ENCODE results near the gene NEAT1. TPM values are rescaled to one million over a fixed set of nuclear protein-coding genes. Genes with fewer than 3 reads are reported as not detected.
A peak's percentile ranks its signal among the peaks of the same experiment; 100 is the strongest.
"Not testable (repeated sequence)": the region's sequence is repeated elsewhere in the genome, so short reads cannot be mapped to it uniquely, and the experiment has no call there.

NEAT1 gene
- total RNA-seq, 2 donors from 2014 or later: 376 to 539 TPM

- TF ChIP-seq POLR2A (IDR thresholded peaks at IDR 0.05): no peak
- TF ChIP-seq, protein P1, sequence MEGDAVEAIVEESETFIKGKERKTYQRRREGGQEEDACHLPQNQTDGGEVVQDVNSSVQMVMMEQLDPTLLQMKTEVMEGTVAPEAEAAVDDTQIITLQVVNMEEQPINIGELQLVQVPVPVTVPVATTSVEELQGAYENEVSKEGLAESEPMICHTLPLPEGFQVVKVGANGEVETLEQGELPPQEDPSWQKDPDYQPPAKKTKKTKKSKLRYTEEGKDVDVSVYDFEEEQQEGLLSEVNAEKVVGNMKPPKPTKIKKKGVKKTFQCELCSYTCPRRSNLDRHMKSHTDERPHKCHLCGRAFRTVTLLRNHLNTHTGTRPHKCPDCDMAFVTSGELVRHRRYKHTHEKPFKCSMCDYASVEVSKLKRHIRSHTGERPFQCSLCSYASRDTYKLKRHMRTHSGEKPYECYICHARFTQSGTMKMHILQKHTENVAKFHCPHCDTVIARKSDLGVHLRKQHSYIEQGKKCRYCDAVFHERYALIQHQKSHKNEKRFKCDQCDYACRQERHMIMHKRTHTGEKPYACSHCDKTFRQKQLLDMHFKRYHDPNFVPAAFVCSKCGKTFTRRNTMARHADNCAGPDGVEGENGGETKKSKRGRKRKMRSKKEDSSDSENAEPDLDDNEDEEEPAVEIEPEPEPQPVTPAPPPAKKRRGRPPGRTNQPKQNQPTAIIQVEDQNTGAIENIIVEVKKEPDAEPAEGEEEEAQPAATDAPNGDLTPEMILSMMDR (IDR thresholded peaks at IDR 0.05): no peak
- intact Hi-C loops (cut with DNase I): no loop called here
- no peak overlapping the region for H3K4me3 ChIP-seq
- no peaks in the 10 kb centered on the region for H3K9me3 ChIP-seq
- ATAC-seq (no peak), DNase-seq (no peak)
- H3K4me1 ChIP-seq: peaks cover 10% of the 10 kb centered on the region
- peak overlapping the region in 2 of 4 donors; percentile 12 to 74 for H3K27ac ChIP-seq
- no peaks in the 10 kb centered on the region for H3K36me3 ChIP-seq (replicated peaks in 1 of 2; ENCODE audit: insufficient read depth in 1 of 2, low read depth in 2 of 2)
- no peaks in the 10 kb centered on the region for H3K27me3 ChIP-seq
- 68 to 80% methylated on average over 10 of the region's 10 CpGs for WGBS, 2 donors
Measured at GRCh38 chr11:65454311-65454695, 31.7 kb downstream of the NEAT1 start.

- Histone ChIP-seq H3K9me3 (no peaks in the 10 kb centered on the region), H3K27me3 (no peaks in the 10 kb centered on the region), H3K36me3 (replicated peaks in 1 of 2; ENCODE audit: insufficient read depth in 1 of 2, low read depth in 2 of 2) (no peaks in the 10 kb centered on the region), H3K4me3 (no peak overlapping the region), H3K27ac (peak overlapping the region; percentile 12 to 74 (median 54)), H3K4me1 (peaks cover 10% of the 10 kb centered on the region)
- WGBS, 2 donors: 7 to 11% methylated on average over 23 to 37 of the region's 47 CpGs
- TF ChIP-seq, protein P1 (IDR thresholded peaks at IDR 0.05): peak in 1 of 7 experiments; percentile 10
- TF ChIP-seq POLR2A (IDR thresholded peaks at IDR 0.05): peak in 2 of 3 donors; percentile 57 to 70
- DNase-seq (peak; percentile 88 to 93 (median 90)), ATAC-seq (peak; percentile 96)
- intact Hi-C loops (cut with DNase I): no loop called here
Measured at GRCh38 chr11:65454696-65455456, 32.3 kb downstream of the NEAT1 start.

GRCh38 chr11:65456418-65456817 lies 33.8 kb downstream of the NEAT1 start:
- no peaks in the 10 kb centered on the region for H3K36me3 ChIP-seq (replicated peaks in 1 of 2; ENCODE audit: insufficient read depth in 1 of 2, low read depth in 2 of 2)
- WGBS, 2 donors: 87 to 91% methylated on average over 3 of the region's 3 CpGs
- DNase-seq: no peak
- intact Hi-C loops (cut with DNase I): no loop called here
- ATAC-seq: no peak
- peaks cover 10% of the 10 kb centered on the region for H3K4me1 ChIP-seq
- no peak overlapping the region for H3K27ac ChIP-seq
- H3K27me3 ChIP-seq: no peaks in the 10 kb centered on the region
- H3K4me3 ChIP-seq: no peak overlapping the region
- TF ChIP-seq POLR2A (IDR thresholded peaks at IDR 0.05): no peak
- TF ChIP-seq, protein P1 (IDR thresholded peaks at IDR 0.05): no peak
- H3K9me3 ChIP-seq: no peaks in the 10 kb centered on the region

GRCh38 chr11:65459552-65459951 lies 37.0 kb downstream of the NEAT1 start:
- no peak overlapping the region for H3K27ac ChIP-seq
- DNase-seq (no peak), ATAC-seq (no peak)
- no peaks in the 10 kb centered on the region for H3K36me3 ChIP-seq (replicated peaks in 1 of 2; ENCODE audit: insufficient read depth in 1 of 2, low read depth in 2 of 2)
- no peaks in the 10 kb centered on the region for H3K27me3 ChIP-seq
- TF ChIP-seq, protein P1 (IDR thresholded peaks at IDR 0.05): no peak
- no peak for TF ChIP-seq POLR2A (IDR thresholded peaks at IDR 0.05)
- H3K4me3 ChIP-seq: no peak overlapping the region
- WGBS, 2 donors: 86 to 90% methylated on average over 7 of the region's 7 CpGs
- H3K4me1 ChIP-seq: peaks cover 10% of the 10 kb centered on the region
- no peaks in the 10 kb centered on the region for H3K9me3 ChIP-seq
- intact Hi-C loops (cut with DNase I): no loop called here

GRCh38 chr11:65465471-65465870 lies 42.9 kb downstream of the NEAT1 start:
- H3K9me3 ChIP-seq; H3K36me3 ChIP-seq (replicated peaks in 1 of 2; ENCODE audit: insufficient read depth in 1 of 2, low read depth in 2 of 2); H3K4me3 ChIP-seq; H3K27ac ChIP-seq; H3K27me3 ChIP-seq; ATAC-seq; DNase-seq: not testable (repeated sequence)
- H3K4me1 ChIP-seq: peaks cover 24% of the 10 kb centered on the region
- WGBS, 2 donors: 86 to 93% methylated on average over 17 of the region's 18 CpGs
- intact Hi-C loops (cut with DNase I): loop anchor here (10.0 kb wide), 1 partner anchor 51 kb away; no protein-coding TSS in a partner anchor

- Histone ChIP-seq H3K4me1 (peaks cover 39% of the 10 kb centered on the region), H3K27ac (peak overlapping the region in 3 of 4 donors; percentile 34 to 48 (median 38))
- H3K36me3 ChIP-seq (replicated peaks in 1 of 2; ENCODE audit: insufficient read depth in 1 of 2, low read depth in 2 of 2); H3K9me3 ChIP-seq; ATAC-seq; H3K4me3 ChIP-seq; H3K27me3 ChIP-seq; DNase-seq: not testable (repeated sequence)
- intact Hi-C loops (cut with DNase I): loop anchor here (10.0 kb wide), 1 partner anchor 53 kb away; no protein-coding TSS in a partner anchor
- 73 to 85% methylated on average over 6 of the region's 6 CpGs for WGBS, 2 donors
Measured at GRCh38 chr11:65467306-65467705, 44.7 kb downstream of the NEAT1 start.

All from body of pancreas (tissue), 4 donors.